Kasumi-1 (cell line): ENCODE data around the gene USP11.

ENCODE experiments used
- DNase-seq, 2 experiments: peaks; one replicate each; lab custom pipeline; 2025; lab: John Stamatoyannopoulos, UW

The USP11 gene

GRCh38 chrX:47204970-47205369, 27.8 kb upstream of the USP11 start:
- DNase-seq: no peak

GRCh38 chrX:47206316-47206715, 26.5 kb upstream of the USP11 start:
- DNase-seq: no peak

GRCh38 chrX:47208108-47208507, 24.7 kb upstream of the USP11 start:
- no peak for DNase-seq

GRCh38 chrX:47209508-47210238, 23.1 kb upstream of the USP11 start:
- no peak for DNase-seq

GRCh38 chrX:47210661-47211425, 22.0 kb upstream of the USP11 start:
- DNase-seq: no peak

- no peak for DNase-seq
Measured at GRCh38 chrX:47212381-47213293, 20.2 kb upstream of the USP11 start.

- DNase-seq: no peak
Measured at GRCh38 chrX:47214435-47215077, 18.3 kb upstream of the USP11 start.

GRCh38 chrX:47215291-47215900, 17.4 kb upstream of the USP11 start:
- no peak for DNase-seq

- DNase-seq: no peak
Measured at GRCh38 chrX:47216393-47216925, 16.4 kb upstream of the USP11 start.

- peak; percentile 9 to 31 for DNase-seq
Measured at GRCh38 chrX:47217121-47217851, 15.5 kb upstream of the USP11 start.

GRCh38 chrX:47217852-47218279, 14.9 kb upstream of the USP11 start:
- DNase-seq: peak; percentile 95

GRCh38 chrX:47218280-47218919, 14.4 kb upstream of the USP11 start, which contains the start of gene CDK16:
CDK16 (plus strand) TSS chrX:47218681; CDS start chrX:47223558, 4,877 bp downstream.
- DNase-seq: peak; percentile 47 to 65

GRCh38 chrX:47218920-47219815, 13.6 kb upstream of the USP11 start:
- no peak for DNase-seq

GRCh38 chrX:47221756-47222155, 11.1 kb upstream of the USP11 start:
- no peak for DNase-seq

- no peak for DNase-seq
Measured at GRCh38 chrX:47222751-47223350, 10.0 kb upstream of the USP11 start.

GRCh38 chrX:47223476-47224250, 9.1 kb upstream of the USP11 start:
- no peak for DNase-seq

- no peak for DNase-seq
Measured at GRCh38 chrX:47224266-47224895, 8.4 kb upstream of the USP11 start.
